Measurements from ENCODE around the gene PDE11A. TPM values are rescaled to one million over a fixed set of nuclear protein-coding genes. Genes with fewer than 3 reads are reported as not detected.

PDE11A gene
- total and polyA plus RNA-seq, 2 donors, result 0.14 to 0.43 TPM

DNA sequence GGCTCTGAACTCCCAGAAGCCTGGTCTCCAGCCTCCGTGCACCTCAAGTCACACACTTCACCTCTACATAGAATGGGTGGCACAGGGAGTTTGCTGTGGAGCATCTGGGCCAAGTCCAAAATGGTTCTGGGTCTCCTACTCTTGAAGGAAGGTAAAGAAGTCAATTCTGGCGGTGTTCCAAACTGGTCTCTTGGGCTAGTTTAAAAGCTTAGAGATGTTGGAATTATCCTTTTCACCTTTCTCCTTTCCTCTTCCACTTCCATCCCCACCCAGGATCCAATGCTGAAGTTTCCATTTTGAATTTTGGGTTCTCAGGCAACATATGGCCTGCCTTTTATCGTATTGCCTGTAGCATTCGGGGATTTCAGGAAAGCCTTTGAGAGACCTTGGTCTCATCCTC lies 325.2 kb downstream of the PDE11A start:
- Histone ChIP-seq H3K4me1 (ENCODE audit: control insufficient read depth in 2 of 2, insufficient read depth in 2 of 2, low read length in 2 of 2) (peaks cover 1 to 2% of the 10 kb centered on the region in 2 donors), H3K36me3 (ENCODE audit: control insufficient read depth in 2 of 2, insufficient read depth in 2 of 2, low read length in 1 of 2) (no peaks in the 10 kb centered on the region)
- 98% methylated on average over 4 of the region's 4 CpGs for WGBS

DNA sequence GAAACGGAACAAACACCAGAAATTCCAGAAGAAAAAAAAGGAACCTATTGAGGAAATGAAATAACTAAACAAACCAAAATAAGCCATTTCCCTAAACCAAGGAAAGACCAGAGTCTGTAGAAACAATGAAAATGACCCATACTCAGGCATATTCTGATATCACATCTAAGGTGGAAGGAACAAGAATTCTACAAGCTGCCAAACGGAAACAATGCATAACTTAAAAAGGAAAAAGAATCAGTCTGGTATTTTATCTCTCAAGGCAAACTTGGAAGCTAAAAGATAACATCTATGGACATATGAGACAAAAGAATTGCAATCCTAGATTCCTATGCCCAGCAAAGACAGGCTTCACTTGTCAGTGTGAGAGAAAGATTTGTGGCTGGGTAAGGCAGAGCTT lies 326.2 kb downstream of the PDE11A start:
- H3K27ac ChIP-seq (ENCODE audit: low read depth in 1 of 2, low read length in 1 of 2), result no peak overlapping the region
- H3K27me3 ChIP-seq (ENCODE audit: control insufficient read depth in 2 of 2, insufficient read depth in 1 of 2, low read length in 1 of 2), result no peaks in the 10 kb centered on the region
- no peaks in the 10 kb centered on the region for H3K36me3 ChIP-seq (ENCODE audit: control insufficient read depth in 2 of 2, insufficient read depth in 2 of 2, low read length in 1 of 2)
- H3K4me1 ChIP-seq (ENCODE audit: control insufficient read depth in 2 of 2, insufficient read depth in 2 of 2, low read length in 2 of 2), result peaks cover 2 to 3% of the 10 kb centered on the region in 2 donors
- H3K9me3 ChIP-seq (ENCODE audit: control insufficient read depth in 2 of 2, insufficient read depth in 1 of 2, low read length in 1 of 2), result no peaks in the 10 kb centered on the region
- 92% methylated on average over 2 of the region's 2 CpGs for WGBS
- no peak for DNase-seq (ENCODE audit: low read depth in 6 of 9, low spot score in 9 of 9)
- no peak overlapping the region for H3K4me3 ChIP-seq (ENCODE audit: low read length in 2 of 2)

More for the DNA sequence above, 325.2 kb downstream of the PDE11A start:
- Histone ChIP-seq H3K9me3 (ENCODE audit: control insufficient read depth in 2 of 2, insufficient read depth in 1 of 2, low read length in 1 of 2) (no peaks in the 10 kb centered on the region), H3K27ac (ENCODE audit: low read depth in 1 of 2, low read length in 1 of 2) (no peak overlapping the region), H3K27me3 (ENCODE audit: control insufficient read depth in 2 of 2, insufficient read depth in 1 of 2, low read length in 1 of 2) (no peaks in the 10 kb centered on the region), H3K4me3 (ENCODE audit: low read length in 2 of 2) (no peak overlapping the region)
- DNase-seq (ENCODE audit: low read depth in 6 of 9, low spot score in 9 of 9), result no peak

DNA sequence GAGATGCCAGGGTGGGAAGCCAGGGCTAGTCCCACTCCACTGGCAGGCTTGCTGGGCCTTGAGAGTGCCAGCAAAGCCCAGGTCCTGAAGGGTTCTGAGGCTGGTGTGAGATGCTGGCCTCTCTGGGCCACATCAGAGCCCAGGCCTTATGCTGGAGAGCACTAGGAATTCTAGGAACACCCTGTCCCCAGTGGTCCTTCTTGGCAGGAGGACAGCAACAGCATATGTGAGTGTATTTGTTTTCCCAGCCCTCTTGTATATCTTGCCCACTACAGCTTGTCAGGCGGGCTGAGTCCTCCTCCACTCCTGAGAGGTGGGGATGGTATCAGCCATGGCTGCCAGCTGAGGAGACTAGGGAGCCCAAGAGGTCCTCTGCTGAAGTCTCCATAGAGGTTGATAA lies 327.0 kb downstream of the PDE11A start:
- H3K4me3 ChIP-seq (ENCODE audit: low read length in 2 of 2), result no peak overlapping the region
- peaks cover 2 to 3% of the 10 kb centered on the region in 2 donors for H3K4me1 ChIP-seq (ENCODE audit: control insufficient read depth in 2 of 2, insufficient read depth in 2 of 2, low read length in 2 of 2)
- WGBS, result 96% methylated on average over 1 of the region's 1 CpG
- no peaks in the 10 kb centered on the region for H3K36me3 ChIP-seq (ENCODE audit: control insufficient read depth in 2 of 2, insufficient read depth in 2 of 2, low read length in 1 of 2)
- no peak overlapping the region for H3K27ac ChIP-seq (ENCODE audit: low read depth in 1 of 2, low read length in 1 of 2)
- H3K27me3 ChIP-seq (ENCODE audit: control insufficient read depth in 2 of 2, insufficient read depth in 1 of 2, low read length in 1 of 2), result no peaks in the 10 kb centered on the region
- DNase-seq (ENCODE audit: low read depth in 6 of 9, low spot score in 9 of 9), result no peak
- H3K9me3 ChIP-seq (ENCODE audit: control insufficient read depth in 2 of 2, insufficient read depth in 1 of 2, low read length in 1 of 2), result no peaks in the 10 kb centered on the region

DNA sequence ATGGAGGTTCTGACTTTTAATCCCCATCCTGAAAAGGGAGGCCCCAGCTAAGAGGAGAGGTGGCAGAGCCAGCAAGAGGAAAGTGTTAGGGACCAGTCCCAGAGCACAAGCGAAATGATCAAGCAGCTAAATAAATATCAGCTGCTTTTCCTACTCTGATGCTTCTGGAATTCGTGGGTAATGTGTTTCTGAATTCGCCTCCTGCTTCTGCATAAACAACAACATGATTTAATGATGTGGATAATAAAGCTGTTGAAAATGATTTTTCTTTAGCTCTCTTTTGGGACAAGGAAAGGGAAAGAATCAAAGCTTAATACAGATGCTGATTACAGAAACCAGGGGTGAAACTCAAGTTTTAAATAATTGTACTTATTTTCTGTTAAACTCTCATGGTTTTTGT lies 329.7 kb downstream of the PDE11A start:
- 95% methylated on average over 3 of the region's 3 CpGs for WGBS
- no peak for DNase-seq (ENCODE audit: low read depth in 6 of 9, low spot score in 9 of 9)
- H3K9me3 ChIP-seq (ENCODE audit: control insufficient read depth in 2 of 2, insufficient read depth in 1 of 2, low read length in 1 of 2), result no peaks in the 10 kb centered on the region
- no peaks in the 10 kb centered on the region for H3K27me3 ChIP-seq (ENCODE audit: control insufficient read depth in 2 of 2, insufficient read depth in 1 of 2, low read length in 1 of 2)
- no peak overlapping the region for H3K27ac ChIP-seq (ENCODE audit: low read depth in 1 of 2, low read length in 1 of 2)
- H3K4me3 ChIP-seq (ENCODE audit: low read length in 2 of 2), result no peak overlapping the region
- H3K4me1 ChIP-seq (ENCODE audit: control insufficient read depth in 2 of 2, insufficient read depth in 2 of 2, low read length in 2 of 2), result peaks cover 2 to 3% of the 10 kb centered on the region in 2 donors
- no peaks in the 10 kb centered on the region for H3K36me3 ChIP-seq (ENCODE audit: control insufficient read depth in 2 of 2, insufficient read depth in 2 of 2, low read length in 1 of 2)

DNA sequence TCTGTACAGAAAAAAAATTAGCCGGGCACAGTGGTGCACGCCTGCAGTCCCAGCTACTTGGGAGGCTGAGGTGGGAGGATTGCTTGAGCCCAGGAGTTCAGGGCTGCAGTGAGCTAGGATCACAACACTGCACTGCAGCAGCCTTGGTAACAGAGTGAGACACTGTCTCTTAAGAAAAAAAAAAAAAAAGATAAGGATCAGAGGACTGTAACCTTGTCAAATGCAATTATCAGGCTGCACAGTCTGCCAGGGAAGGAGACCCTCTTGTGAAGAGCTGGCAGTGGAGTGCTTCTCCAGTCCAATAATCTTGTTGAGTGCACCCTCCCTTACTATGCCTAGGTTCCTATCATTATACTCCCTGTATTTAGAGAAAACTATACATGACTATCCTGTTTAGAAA lies 330.7 kb downstream of the PDE11A start:
- 94% methylated on average over 2 of the region's 2 CpGs for WGBS
- Histone ChIP-seq H3K4me3 (ENCODE audit: low read length in 2 of 2) (no peak overlapping the region), H3K4me1 (ENCODE audit: control insufficient read depth in 2 of 2, insufficient read depth in 2 of 2, low read length in 2 of 2) (peaks cover 2 to 3% of the 10 kb centered on the region in 2 donors), H3K27ac (ENCODE audit: low read depth in 1 of 2, low read length in 1 of 2) (no peak overlapping the region), H3K27me3 (ENCODE audit: control insufficient read depth in 2 of 2, insufficient read depth in 1 of 2, low read length in 1 of 2) (no peaks in the 10 kb centered on the region), H3K36me3 (ENCODE audit: control insufficient read depth in 2 of 2, insufficient read depth in 2 of 2, low read length in 1 of 2) (no peaks in the 10 kb centered on the region), H3K9me3 (ENCODE audit: control insufficient read depth in 2 of 2, insufficient read depth in 1 of 2, low read length in 1 of 2) (no peaks in the 10 kb centered on the region)
- no peak for DNase-seq (ENCODE audit: low read depth in 6 of 9, low spot score in 9 of 9)

DNA sequence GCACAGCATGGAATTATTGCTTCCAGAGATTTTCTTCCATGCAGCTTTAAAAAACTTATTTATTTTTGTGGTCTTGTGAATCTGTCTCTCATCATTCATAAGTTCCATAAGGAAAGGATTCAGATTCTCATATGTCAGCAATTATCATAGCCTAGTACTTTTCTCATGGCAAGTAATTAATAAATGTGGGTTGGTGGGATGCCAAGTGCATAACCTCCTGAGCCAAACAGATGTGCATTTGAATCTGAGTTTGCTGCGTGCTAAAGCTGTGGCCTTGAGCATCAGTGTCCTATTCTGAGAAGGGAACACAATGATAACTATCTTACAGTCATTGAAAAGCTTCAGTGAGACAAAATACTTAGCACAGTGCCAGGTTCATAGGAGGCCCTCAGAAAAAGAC lies 331.9 kb downstream of the PDE11A start:
- no peaks in the 10 kb centered on the region for H3K36me3 ChIP-seq (ENCODE audit: control insufficient read depth in 2 of 2, insufficient read depth in 2 of 2, low read length in 1 of 2)
- H3K27ac ChIP-seq (ENCODE audit: low read depth in 1 of 2, low read length in 1 of 2), result no peak overlapping the region
- WGBS, result 94% methylated on average over 1 of the region's 1 CpG
- no peak overlapping the region for H3K4me3 ChIP-seq (ENCODE audit: low read length in 2 of 2)
- H3K9me3 ChIP-seq (ENCODE audit: control insufficient read depth in 2 of 2, insufficient read depth in 1 of 2, low read length in 1 of 2), result no peaks in the 10 kb centered on the region
- DNase-seq (ENCODE audit: low read depth in 6 of 9, low spot score in 9 of 9), result no peak
- peaks cover 2 to 3% of the 10 kb centered on the region in 2 donors for H3K4me1 ChIP-seq (ENCODE audit: control insufficient read depth in 2 of 2, insufficient read depth in 2 of 2, low read length in 2 of 2)
- H3K27me3 ChIP-seq (ENCODE audit: control insufficient read depth in 2 of 2, insufficient read depth in 1 of 2, low read length in 1 of 2), result no peaks in the 10 kb centered on the region

DNA sequence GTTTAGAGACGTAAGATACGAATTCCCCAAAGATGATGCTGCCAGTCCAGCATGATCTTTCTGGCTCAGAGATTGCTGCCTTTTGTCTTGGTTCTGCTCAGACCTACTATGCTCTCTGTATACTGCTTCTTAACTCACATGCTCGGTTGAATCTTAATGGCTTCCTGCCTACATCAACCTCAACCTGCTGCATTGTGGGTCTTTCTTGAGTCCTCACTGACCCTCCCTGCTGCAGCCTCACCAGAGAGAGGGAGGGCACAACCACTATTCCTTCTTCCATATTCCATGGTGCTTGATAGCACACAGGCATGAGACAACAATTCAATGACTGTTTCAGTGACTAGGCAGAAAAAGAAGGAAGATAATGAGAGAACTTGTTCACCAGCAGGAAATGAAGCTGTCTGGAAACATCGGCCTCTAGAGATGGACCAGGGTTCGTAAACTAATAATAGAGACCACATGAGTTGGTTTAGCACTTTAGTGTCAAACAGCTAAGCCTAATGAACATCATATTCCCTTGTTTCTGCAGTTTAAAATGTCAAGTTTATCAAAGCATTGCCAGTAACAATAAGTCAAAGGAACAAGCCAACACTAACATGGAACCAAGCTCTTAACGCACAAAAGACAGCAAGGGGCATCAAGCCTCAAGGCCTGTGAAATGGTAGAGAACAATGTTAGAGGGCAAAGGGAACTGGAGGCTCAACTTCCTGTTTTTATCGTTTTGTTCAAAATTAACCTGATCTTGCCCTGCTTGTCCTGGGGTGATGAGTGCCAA lies 333.9 kb downstream of the PDE11A start:
- no peak for DNase-seq (ENCODE audit: low read depth in 6 of 9, low spot score in 9 of 9)
- H3K27ac ChIP-seq (ENCODE audit: low read depth in 1 of 2, low read length in 1 of 2), result no peak overlapping the region
- WGBS, result 65% methylated on average over 7 of the region's 7 CpGs

DNA sequence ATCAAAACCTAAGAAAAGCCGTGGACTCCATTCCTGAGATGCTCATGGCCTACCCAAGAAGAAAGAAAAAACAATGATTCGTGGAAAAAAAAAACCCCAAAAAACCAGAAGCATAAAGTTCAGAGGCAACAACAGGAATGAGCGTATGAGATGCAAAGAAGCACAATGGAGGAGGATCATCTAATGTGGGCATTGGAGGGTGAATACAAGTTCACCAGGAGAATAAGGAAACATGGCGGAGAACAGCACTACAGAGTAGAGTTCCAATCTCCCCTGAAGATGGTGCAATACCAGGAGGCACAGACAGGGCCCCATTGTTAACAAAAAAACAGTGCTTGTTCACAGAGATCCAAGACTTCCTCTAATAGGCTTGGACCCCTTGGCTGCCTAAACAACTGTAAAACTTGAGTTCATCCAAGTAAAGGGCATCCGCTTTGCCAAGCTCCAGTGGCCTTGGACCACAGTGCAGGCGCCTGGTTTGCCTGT lies 337.2 kb downstream of the PDE11A start:
- Histone ChIP-seq H3K4me3 (ENCODE audit: low read length in 2 of 2) (no peak overlapping the region), H3K9me3 (ENCODE audit: control insufficient read depth in 2 of 2, insufficient read depth in 1 of 2, low read length in 1 of 2) (no peaks in the 10 kb centered on the region), H3K27me3 (ENCODE audit: control insufficient read depth in 2 of 2, insufficient read depth in 1 of 2, low read length in 1 of 2) (no peaks in the 10 kb centered on the region), H3K36me3 (ENCODE audit: control insufficient read depth in 2 of 2, insufficient read depth in 2 of 2, low read length in 1 of 2) (no peaks in the 10 kb centered on the region), H3K27ac (ENCODE audit: low read depth in 1 of 2, low read length in 1 of 2) (no peak overlapping the region), H3K4me1 (ENCODE audit: control insufficient read depth in 2 of 2, insufficient read depth in 2 of 2, low read length in 2 of 2) (no peaks in the 10 kb centered on the region)
- no peak for DNase-seq (ENCODE audit: low read depth in 6 of 9, low spot score in 9 of 9)
- 98% methylated on average over 6 of the region's 6 CpGs for WGBS

More for the DNA sequence above, 333.9 kb downstream of the PDE11A start:
- H3K4me3 ChIP-seq (ENCODE audit: low read length in 2 of 2), result no peak overlapping the region
- no peaks in the 10 kb centered on the region for H3K27me3 ChIP-seq (ENCODE audit: control insufficient read depth in 2 of 2, insufficient read depth in 1 of 2, low read length in 1 of 2)
- H3K36me3 ChIP-seq (ENCODE audit: control insufficient read depth in 2 of 2, insufficient read depth in 2 of 2, low read length in 1 of 2), result no peaks in the 10 kb centered on the region
- peaks cover 2 to 3% of the 10 kb centered on the region in 2 donors for H3K4me1 ChIP-seq (ENCODE audit: control insufficient read depth in 2 of 2, insufficient read depth in 2 of 2, low read length in 2 of 2)
- no peaks in the 10 kb centered on the region for H3K9me3 ChIP-seq (ENCODE audit: control insufficient read depth in 2 of 2, insufficient read depth in 1 of 2, low read length in 1 of 2)

DNA sequence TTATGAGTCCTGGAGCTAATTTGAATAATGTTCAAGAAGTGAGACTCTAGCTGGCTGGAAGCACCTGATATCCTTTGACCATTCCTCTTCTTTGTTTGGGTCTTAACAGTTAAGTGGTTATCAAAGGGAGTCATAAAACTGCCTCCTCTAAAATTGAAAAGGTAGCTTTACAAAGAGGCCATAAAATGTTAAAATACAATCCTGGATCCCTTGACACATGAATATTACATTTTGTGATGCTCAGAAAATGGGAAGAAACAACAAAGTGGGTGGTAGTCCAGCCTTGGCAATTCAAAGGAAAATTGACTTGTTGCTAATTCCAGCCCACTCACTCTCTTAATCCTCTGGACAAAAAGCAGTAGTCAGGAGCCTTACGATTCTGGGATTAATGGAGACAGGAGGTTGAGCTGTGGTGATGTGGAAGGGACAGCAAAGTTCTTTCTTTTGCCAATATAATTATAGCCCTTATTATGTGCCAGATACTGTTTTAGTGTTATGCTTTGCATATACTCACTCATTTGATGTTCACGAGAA lies 339.2 kb downstream of the PDE11A start:
- DNase-seq (ENCODE audit: low read depth in 6 of 9, low spot score in 9 of 9), result no peak
- 94% methylated on average over 2 of the region's 2 CpGs for WGBS
- no peak overlapping the region for H3K27ac ChIP-seq (ENCODE audit: low read depth in 1 of 2, low read length in 1 of 2)
- H3K4me1 ChIP-seq (ENCODE audit: control insufficient read depth in 2 of 2, insufficient read depth in 2 of 2, low read length in 2 of 2), result no peaks in the 10 kb centered on the region
- no peaks in the 10 kb centered on the region for H3K27me3 ChIP-seq (ENCODE audit: control insufficient read depth in 2 of 2, insufficient read depth in 1 of 2, low read length in 1 of 2)
- H3K36me3 ChIP-seq (ENCODE audit: control insufficient read depth in 2 of 2, insufficient read depth in 2 of 2, low read length in 1 of 2), result no peaks in the 10 kb centered on the region
- no peak overlapping the region for H3K4me3 ChIP-seq (ENCODE audit: low read length in 2 of 2)
- H3K9me3 ChIP-seq (ENCODE audit: control insufficient read depth in 2 of 2, insufficient read depth in 1 of 2, low read length in 1 of 2), result no peaks in the 10 kb centered on the region

All from thymus (tissue), 11 donors.